Heart right ventricle (tissue), 16 donors: Measurements from ENCODE around the gene NOTCH2. TPM values are rescaled to one million over a fixed set of nuclear protein-coding genes. Genes with fewer than 3 reads are reported as not detected.

Source experiments
- ATAC-seq, 8 donors: fragments of 200-7000 bp; cut with Tn5 transposase; one replicate each; pipeline ENCODE4 v1.9.1; 2020; ENCODE audit warnings: mild to moderate bottlenecking in 8 of 8, moderate library complexity in 8 of 8, moderate number of reproducible peaks in 1 of 8
- DNase-seq, 2 donors: peaks; one replicate each; pipeline ENCODE4 v3.0.0-alpha.2; 2020
- H3K27ac ChIP-seq, 10 donors: fragments of 200-600 bp; sonication (generic) in 2 of 10; one replicate each; pipeline versions ENCODE4 v1.5.0 to v1.8.0; 2020 to 2022; ENCODE audit warnings: mild to moderate bottlenecking in 3 of 10
- H3K27me3 ChIP-seq, 7 donors: fragments of 200-600 bp; one replicate each; pipeline ENCODE4 v1.8.0; 2021 to 2022; ENCODE audit warnings: mild to moderate bottlenecking in 2 of 7
- H3K36me3 ChIP-seq, 9 donors: fragments of 200-600 bp; sonication (generic) in 1 of 9; one replicate each; pipeline versions ENCODE4 v1.5.0 to v1.8.0; 2020 to 2022; ENCODE audit warnings: mild to moderate bottlenecking in 2 of 9
- H3K4me1 ChIP-seq, 9 donors: fragments of 200-600 bp; sonication (generic) in 1 of 9; one replicate each; pipeline versions ENCODE4 v1.5.0 to v1.8.0; 2020 to 2022; ENCODE audit warnings: mild to moderate bottlenecking in 4 of 9
- H3K4me3 ChIP-seq, 10 donors: fragments of 200-600 bp; sonication (generic) in 2 of 10; one replicate each; pipeline versions ENCODE4 v1.5.0 to v1.8.0; 2020 to 2022; ENCODE audit warnings: mild to moderate bottlenecking in 7 of 10, moderate library complexity in 2 of 10
- H3K9me3 ChIP-seq, 11 donors: fragments of 200-600 bp in 10 of 11; sonication (generic) in 2 of 11; one replicate each; pipeline versions ENCODE4 v1.5.0 to v1.8.0; 2013 to 2022; ENCODE audit warnings: mild to moderate bottlenecking in 2 of 11, control low read depth in 1 of 11, moderate library complexity in 1 of 11
- CTCF ChIP-seq, 9 donors: fragments of 200-600 bp; sonication (generic) in 2 of 9; IDR thresholded peaks; one replicate each; pipeline versions ENCODE4 v1.5.0 to v1.8.0; 2021 to 2022; ENCODE audit warnings: antibody characterized with exemption in 9 of 9, mild to moderate bottlenecking in 5 of 9, moderate library complexity in 1 of 9
- WGBS, 2 donors: extraction: QIAGEN DNeasy Blood & Tissue Kit; methylation state at CpG; one replicate each; pipeline ENCODE4 v1.1.7; 2013; ENCODE audit warnings: inconsistent platforms in 1 of 2; 5-methylcytosine and 5-hydroxymethylcytosine counted together
- intact Hi-C, 10 donors: fragments of 100-400 bp; cut with DNase I; formaldehyde crosslinking; loops; one replicate each; pipeline versions ENCODE4 v1.11.1 to v1.14.2; 2022
- polyA plus RNA-seq, 2 donors: library from polyadenylated mRNA; stranded (reverse); fragments of 200-250 nt; gene quantifications; one replicate each; pipeline ENCODE4 v1.2.3, GENCODE V29; 2013
- total RNA-seq, 10 donors: library from RNA; stranded (reverse); fragmentation: NEBNext Ultra II Directional in 3 of 10; extraction: Animal tissue kit (Norgen Biotek cat#: 25700) in 3 of 10; gene quantifications; one replicate each; pipeline versions ENCODE4 v1.2.1 to v1.2.4, GENCODE V29; 2021 to 2023
- donor health status: Arrhythmogenic right ventricular cardiomyopathy.
- donor health status: ischemic (EF 13 %, LVEDD 7.1; RV severe dilation, severe dysfunction).
- donor health status: healthy with polysubstance abuse.
- donor health status: DM: no; HTN: yes; CAD: no.
- donor health status: DM: no; HTN: no; CAD: no.
- donor health status: ischemic (EF 25% LVEDD 6.9; RV normal size, moderate dysfunction).
- donor health status: ischemic (EF 25% LVEDD 5.7; RV mildly dilated, moderate dysfunction).
- donor health status: healthy.
- donor health status: DM: yes; HTN: yes; CAD: no.
- donor health status: Ischemic cardiomyopathy.
- donor health status: ischemic (EF 35%, LVEDD 5.7; RV mildly dilated, moderate dysfunction).
- donor health status: nonischemic (EF 11% LVEDD 7.7; RV severe dilation, severe dysfunction).
- donor health status: DM: yes; HTN: yes; CAD: no.
- donor health status: PGD.
- donor health status: ischemic (EF 29% LVEDD 5.4; RV normal size, mild dysfunction).
- donor health status: nonischemic (EF 23%, LVEDD 6.1; RV moderate dilation, normal function).

The NOTCH2 gene
- total and polyA plus RNA-seq, 12 donors = 4.1 to 39.1 (median 23.8) TPM

- no peak for DNase-seq
- no peak for TF ChIP-seq CTCF (IDR thresholded peaks at IDR 0.05)
- peaks cover 0 to 100% (median 48%) of the 10 kb centered on the region in 9 donors for H3K36me3 ChIP-seq
- H3K27ac ChIP-seq = no peak overlapping the region
- no peaks in the 10 kb centered on the region for H3K4me1 ChIP-seq
- WGBS, 2 donors = 79 to 87% methylated on average over 5 of the region's 5 CpGs
- no peaks in the 10 kb centered on the region for H3K9me3 ChIP-seq
- H3K27me3 ChIP-seq = no peaks in the 10 kb centered on the region
- intact Hi-C loops = no loop called here
- no peak for ATAC-seq
- no peak overlapping the region for H3K4me3 ChIP-seq
These were observed 152.0 kb downstream of the NOTCH2 start for GRCh38 chr1:119917304-119918055.

GRCh38 chr1:119915517-119915916 lies 153.9 kb downstream of the NOTCH2 start:
- Histone ChIP-seq H3K27ac (no peak overlapping the region), H3K36me3 (peaks cover 0 to 80% (median 37%) of the 10 kb centered on the region in 9 donors), H3K9me3 (no peaks in the 10 kb centered on the region), H3K4me1 (no peaks in the 10 kb centered on the region), H3K4me3 (no peak overlapping the region), H3K27me3 (no peaks in the 10 kb centered on the region)
- ATAC-seq (peak in 1 of 8 donors; percentile 26), DNase-seq (no peak)
- TF ChIP-seq CTCF (IDR thresholded peaks at IDR 0.05) = no peak
- WGBS, 2 donors = 90 to 94% methylated on average over 6 of the region's 6 CpGs
- intact Hi-C loops = no loop called here

- Histone ChIP-seq H3K36me3 (peaks cover 0 to 66% (median 32%) of the 10 kb centered on the region in 9 donors), H3K4me1 (no peaks in the 10 kb centered on the region), H3K27ac (no peak overlapping the region), H3K9me3 (no peaks in the 10 kb centered on the region), H3K4me3 (no peak overlapping the region), H3K27me3 (no peaks in the 10 kb centered on the region)
- no peak for DNase-seq
- intact Hi-C loops = no loop called here
- WGBS, 2 donors = 48 to 54% methylated on average over 1 of the region's 1 CpG
- ATAC-seq = no peak
- TF ChIP-seq CTCF (IDR thresholded peaks at IDR 0.05) = no peak
These were observed 155.4 kb downstream of the NOTCH2 start for GRCh38 chr1:119914071-119914470.

- DNase-seq (no peak), ATAC-seq (no peak)
- H3K36me3 ChIP-seq = peaks cover 0 to 55% (median 20%) of the 10 kb centered on the region in 9 donors
- no peaks in the 10 kb centered on the region for H3K9me3 ChIP-seq
- intact Hi-C loops = no loop called here
- no peaks in the 10 kb centered on the region for H3K27me3 ChIP-seq
- 94% methylated on average over 3 of the region's 3 CpGs for WGBS, 2 donors
- no peak overlapping the region for H3K4me3 ChIP-seq
- H3K4me1 ChIP-seq = no peaks in the 10 kb centered on the region
- no peak for TF ChIP-seq CTCF (IDR thresholded peaks at IDR 0.05)
- H3K27ac ChIP-seq = no peak overlapping the region
These were observed 156.5 kb downstream of the NOTCH2 start for GRCh38 chr1:119912963-119913362.
